Measurements from ENCODE around the gene SHLD1.

SHLD1 gene

GRCh38 chr20:5855939-5856338 is 105.7 kb downstream of the SHLD1 start:
- ATAC-seq, result no peak

DNA sequence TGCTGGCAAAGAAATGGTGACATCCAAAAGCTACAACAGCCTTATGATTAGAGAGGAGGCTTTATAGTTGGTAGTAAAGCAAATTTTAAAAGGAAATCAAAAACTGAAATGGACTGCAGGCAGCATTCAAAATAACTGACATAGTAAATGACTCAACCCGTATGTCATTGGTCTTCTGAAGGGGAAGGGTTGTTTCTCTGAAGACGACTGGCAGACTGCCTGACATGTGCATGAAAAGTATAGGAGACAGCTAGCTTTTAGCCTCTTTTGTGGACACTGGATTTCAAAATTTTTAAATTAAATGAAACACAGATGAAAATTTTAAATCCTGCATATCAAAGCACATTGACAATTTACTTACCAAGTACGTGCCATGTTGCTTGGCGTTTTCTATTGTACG is 109.4 kb downstream of the SHLD1 start:
- no peak for ATAC-seq

DNA sequence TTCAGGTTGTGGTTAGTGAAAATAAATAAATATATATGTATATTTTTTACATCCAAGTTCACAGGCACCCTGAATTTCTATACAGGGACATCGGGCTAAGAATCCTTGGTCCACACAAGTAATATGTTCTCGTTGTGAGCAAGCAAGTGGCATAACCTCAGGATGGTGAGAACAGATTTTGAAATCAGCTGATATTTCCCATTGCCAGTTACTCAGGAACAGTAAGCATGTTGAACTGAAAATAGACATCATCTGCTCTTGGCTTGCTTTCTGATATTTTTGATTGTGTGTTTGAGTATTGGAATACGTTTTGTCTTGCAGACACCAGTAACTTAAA is 112.5 kb downstream of the SHLD1 start:
- no peak for ATAC-seq

DNA sequence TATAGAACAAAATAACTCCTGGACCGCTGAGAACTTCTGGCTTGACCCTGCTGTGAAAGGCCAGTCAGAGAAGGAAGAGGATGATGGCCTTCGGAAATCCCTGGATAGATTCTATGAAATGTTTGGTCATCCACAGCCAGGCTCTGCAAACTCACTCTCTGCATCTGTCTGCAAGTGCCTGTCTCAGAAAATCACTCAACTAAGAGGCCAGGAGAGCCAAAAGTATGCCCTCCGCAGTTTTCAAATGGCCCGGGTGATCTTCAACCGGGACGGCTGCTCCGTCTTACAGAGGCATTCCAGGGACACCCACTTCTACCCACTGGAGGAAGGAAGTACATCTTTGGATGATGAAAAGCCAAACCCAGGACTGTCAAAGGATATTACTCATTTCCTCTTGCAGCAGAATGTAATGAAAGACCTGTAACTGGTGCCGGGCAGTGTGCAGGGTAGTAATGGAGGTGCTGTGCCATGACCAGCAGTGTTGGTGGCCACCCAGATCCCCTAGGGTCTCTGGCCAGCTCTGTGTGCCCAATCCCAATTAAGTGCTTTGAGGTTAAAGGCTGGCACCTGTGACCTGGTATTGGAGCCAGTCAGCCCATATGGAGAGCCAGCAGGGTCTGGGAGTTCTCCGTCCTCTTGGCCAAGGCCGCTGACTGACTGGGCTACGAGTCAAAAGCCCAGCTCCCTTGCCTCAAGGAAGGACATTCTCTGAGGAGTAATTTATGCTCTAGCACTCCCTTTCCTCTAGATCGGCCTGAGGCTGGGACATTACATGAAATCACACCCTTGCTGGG is 113.0 kb downstream of the SHLD1 start:
- ATAC-seq, result peak in 1 of 2 donors; percentile 52

DNA sequence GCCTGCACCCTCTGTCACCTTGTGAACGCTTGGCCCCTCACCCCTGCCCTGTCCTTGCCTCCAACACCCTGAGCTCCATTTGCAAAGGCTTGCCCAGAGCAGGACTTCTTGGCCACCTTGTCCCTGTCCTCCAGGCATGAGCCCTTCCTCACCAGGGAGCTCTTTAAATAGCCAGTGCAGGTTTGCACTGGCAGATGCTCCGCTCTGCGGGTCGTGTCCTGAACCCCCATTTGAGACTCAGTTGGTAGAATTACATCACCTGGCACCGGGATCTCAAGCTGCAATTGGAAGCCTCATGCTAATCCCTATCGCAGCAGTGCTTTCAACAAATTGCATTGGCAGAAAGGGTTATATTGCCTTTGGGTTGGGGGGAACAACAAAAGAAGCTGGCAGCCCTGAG is 114.2 kb downstream of the SHLD1 start:
- no peak for ATAC-seq

GRCh38 chr20:5864873-5865587 is 114.8 kb downstream of the SHLD1 start:
- peak; percentile 52 to 58 for ATAC-seq

- peak; percentile 73 to 80 for ATAC-seq
These were observed 115.4 kb downstream of the SHLD1 start for GRCh38 chr20:5865604-5866003.

- no peak for ATAC-seq
These were observed 120.4 kb downstream of the SHLD1 start for GRCh38 chr20:5870568-5870981.

GRCh38 chr20:5871459-5872410 is 121.5 kb downstream of the SHLD1 start:
- no peak for ATAC-seq

GRCh38 chr20:5877128-5877527 is 126.9 kb downstream of the SHLD1 start:
- no peak for ATAC-seq

DNA sequence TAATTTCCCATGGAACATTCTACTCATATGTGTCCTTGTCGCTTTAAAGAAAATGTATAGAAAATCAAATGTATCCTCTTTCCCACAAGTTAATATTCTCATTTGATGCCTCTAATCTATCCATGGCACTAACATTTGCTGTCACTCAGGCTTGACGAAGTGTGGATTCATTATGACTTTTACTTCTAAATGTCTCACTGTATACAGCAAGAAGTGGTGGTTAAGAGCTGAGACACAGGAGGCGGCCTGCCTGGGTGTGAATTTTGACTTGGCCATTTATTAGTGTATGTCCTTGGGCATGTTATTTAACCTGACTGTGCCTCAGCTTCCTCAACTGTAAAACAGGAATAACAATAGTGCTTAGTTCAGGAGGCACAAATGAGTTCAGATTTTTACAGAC is 130.1 kb downstream of the SHLD1 start:
- ATAC-seq, result no peak

- no peak for ATAC-seq
These were observed 131.5 kb downstream of the SHLD1 start for GRCh38 chr20:5881703-5882102.

GRCh38 chr20:5882166-5882565 is 132.0 kb downstream of the SHLD1 start:
- ATAC-seq, result no peak

GRCh38 chr20:5884465-5885335 is 134.5 kb downstream of the SHLD1 start:
- ATAC-seq, result no peak

DNA sequence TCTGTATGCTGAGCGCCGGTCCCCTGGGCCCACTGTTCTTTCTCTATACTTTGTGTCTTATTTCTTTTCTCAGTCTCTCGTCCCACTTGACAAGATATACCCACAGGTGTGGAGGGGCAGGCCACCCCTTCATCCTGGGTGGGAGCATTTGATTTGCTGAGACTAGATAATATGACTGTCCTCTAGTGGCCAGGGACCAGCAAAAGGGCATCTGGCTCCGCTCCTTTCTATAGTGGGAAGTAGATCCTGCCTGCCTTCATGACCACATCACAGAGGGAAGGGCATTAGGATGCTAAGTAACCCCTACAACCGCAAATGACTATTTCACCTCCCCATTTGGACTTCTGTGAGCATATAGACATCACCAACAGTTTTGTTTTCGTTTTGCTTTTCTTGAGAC is 135.7 kb downstream of the SHLD1 start:
- no peak for ATAC-seq

DNA sequence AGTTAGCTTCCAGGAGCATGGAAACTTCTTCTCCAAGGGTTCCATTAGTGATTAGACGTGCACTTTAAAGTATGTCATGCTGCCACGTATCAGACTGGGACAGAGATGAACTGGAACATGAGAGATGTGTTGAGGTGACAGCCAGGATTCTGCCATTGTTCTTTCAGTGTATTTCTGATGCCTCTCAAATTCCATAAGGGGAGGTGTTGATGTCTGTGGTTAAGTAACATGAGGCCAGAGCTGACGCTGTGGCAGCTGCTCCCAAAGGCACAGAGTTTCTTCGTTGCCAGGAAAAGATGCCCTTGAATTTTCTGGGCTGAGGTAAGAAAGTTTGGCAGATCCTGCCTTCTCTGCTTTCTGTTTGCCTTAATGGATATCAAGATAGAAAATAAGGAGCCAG is 136.6 kb downstream of the SHLD1 start:
- ATAC-seq, result no peak

- ATAC-seq, result no peak
These were observed 137.2 kb downstream of the SHLD1 start for GRCh38 chr20:5887386-5887785.

DNA sequence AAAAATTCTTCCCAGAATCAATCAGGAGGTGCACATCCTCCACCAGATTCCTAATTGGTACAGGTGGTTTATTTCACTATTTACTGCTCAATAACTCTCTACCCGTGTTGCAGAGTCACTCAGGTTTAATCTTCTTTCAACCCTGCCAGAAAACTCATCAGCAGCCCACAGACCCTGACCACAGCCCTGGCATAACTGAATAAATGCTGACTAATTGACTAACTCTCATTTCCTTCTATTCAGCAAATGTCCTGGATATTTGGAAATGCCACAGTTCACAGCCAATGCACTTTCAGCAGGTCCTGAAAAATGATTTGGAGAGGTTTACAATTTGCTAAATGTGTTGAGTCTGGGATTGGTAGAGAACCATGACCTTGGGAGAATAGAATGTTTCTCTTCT is 137.8 kb downstream of the SHLD1 start:
- ATAC-seq, result no peak

DNA sequence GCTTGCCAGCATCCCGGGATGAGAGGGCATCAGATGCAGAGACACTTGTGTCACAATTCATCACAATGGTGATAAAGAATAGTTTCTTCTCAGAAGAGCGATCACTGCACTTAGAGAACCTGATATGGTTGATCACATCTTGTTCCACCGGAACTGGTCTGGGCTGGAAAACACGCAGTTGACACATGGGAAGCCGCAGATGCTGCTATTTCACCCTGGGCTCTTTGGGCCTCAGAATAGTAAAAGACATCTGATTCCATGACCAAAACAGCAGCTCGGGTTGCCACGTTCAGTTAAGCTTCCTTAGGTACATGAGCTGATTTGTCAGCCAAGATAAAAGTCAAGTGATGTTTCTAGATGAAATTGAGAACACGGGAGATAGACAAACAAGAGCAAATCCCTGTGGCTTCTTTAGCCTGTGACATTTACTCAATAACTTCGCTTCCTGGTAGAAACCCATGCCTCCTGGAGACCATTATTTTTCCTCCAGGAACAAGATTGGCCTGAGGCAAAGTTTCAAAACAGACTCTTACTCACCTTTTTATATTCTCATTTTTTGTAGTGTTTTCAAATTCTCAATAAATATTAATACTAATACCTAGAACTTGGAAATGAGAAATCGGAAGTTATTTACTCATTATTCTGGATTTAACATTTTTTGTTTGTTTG is 140.7 kb downstream of the SHLD1 start:
- no peak for ATAC-seq

- no peak for ATAC-seq
These were observed 142.9 kb downstream of the SHLD1 start for GRCh38 chr20:5893052-5893451.

DNA sequence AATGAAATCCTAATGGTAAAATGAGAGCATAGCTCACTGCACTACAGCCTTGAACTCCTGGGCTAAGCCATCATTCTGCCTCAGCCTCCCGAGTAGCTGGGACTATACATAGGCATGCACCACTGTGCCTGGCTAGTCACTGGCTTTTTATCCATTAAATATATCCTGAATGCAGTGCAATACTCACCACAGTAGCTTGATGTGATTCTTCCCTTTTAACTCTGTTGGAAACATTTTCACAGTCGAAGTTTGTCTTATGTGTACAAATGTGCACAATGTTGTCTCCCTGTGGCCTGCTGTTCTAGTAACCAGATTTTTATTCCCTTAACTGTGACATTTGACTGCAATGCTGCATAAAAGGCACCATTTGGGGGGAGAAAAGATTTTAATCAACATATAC is 143.4 kb downstream of the SHLD1 start:
- ATAC-seq, result no peak

DNA sequence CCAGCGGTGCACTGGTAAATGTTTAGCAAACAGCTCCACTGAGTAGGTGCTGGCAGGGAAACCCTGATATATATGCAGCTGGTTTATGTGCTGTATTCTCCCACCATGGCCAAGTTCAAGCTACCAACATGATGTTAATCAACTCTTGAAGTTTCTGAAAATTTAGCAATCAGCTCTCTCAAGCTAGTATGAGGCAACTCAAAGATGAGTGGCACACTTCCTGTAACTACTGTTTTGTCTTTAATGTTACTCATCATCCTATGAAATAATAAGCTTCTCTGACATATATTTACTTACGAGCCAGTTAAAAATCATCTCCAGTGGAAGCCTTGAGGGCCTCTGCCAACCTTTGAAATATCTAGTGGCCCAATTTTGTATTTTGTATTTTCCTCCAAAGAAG is 145.4 kb downstream of the SHLD1 start:
- ATAC-seq, result no peak
